GM08714 (cell line): ENCODE data around the gene SLIT1.

ENCODE experiments used
- H3K4me3 ChIP-seq: fragments of 200-500 bp; sonication (Bioruptor generic); 2 replicates; pipeline ENCODE4 v1.5.1; 2014; ENCODE audit warnings: mild to moderate bottlenecking, low read length, inconsistent platforms
- ZNF274 ChIP-seq: IDR thresholded peaks from 2 replicates; pipeline ENCODE4 v1.6.1; 2012; ENCODE audit warnings: mild to moderate bottlenecking, low read depth, low read length

SLIT1 gene

GRCh38 chr10:97072851-97073665, 112.7 kb downstream of the SLIT1 start:
- no peak for TF ChIP-seq ZNF274
- H3K4me3 ChIP-seq: no peak overlapping the region

- no peak for TF ChIP-seq ZNF274
- no peak overlapping the region for H3K4me3 ChIP-seq
These were observed 114.3 kb downstream of the SLIT1 start for GRCh38 chr10:97071496-97071895.

GRCh38 chr10:97069576-97070362, 116.0 kb downstream of the SLIT1 start:
- TF ChIP-seq ZNF274: no peak
- no peak overlapping the region for H3K4me3 ChIP-seq

GRCh38 chr10:97069026-97069425, 116.7 kb downstream of the SLIT1 start:
- H3K4me3 ChIP-seq: no peak overlapping the region
- no peak for TF ChIP-seq ZNF274

- no peak overlapping the region for H3K4me3 ChIP-seq
- TF ChIP-seq ZNF274: no peak
These were observed 117.9 kb downstream of the SLIT1 start for GRCh38 chr10:97067716-97068391.

- H3K4me3 ChIP-seq: no peak overlapping the region
- no peak for TF ChIP-seq ZNF274
These were observed 118.7 kb downstream of the SLIT1 start for GRCh38 chr10:97066877-97067555.

- H3K4me3 ChIP-seq: no peak overlapping the region
- TF ChIP-seq ZNF274: no peak
These were observed 119.8 kb downstream of the SLIT1 start for GRCh38 chr10:97065686-97066660.

- no peak overlapping the region for H3K4me3 ChIP-seq
- no peak for TF ChIP-seq ZNF274
These were observed 120.6 kb downstream of the SLIT1 start for GRCh38 chr10:97065128-97065527.

- H3K4me3 ChIP-seq: no peak overlapping the region
- no peak for TF ChIP-seq ZNF274
These were observed 121.5 kb downstream of the SLIT1 start for GRCh38 chr10:97063983-97064837.

GRCh38 chr10:97063271-97063982, 122.3 kb downstream of the SLIT1 start:
- no peak overlapping the region for H3K4me3 ChIP-seq
- no peak for TF ChIP-seq ZNF274

- no peak overlapping the region for H3K4me3 ChIP-seq
- no peak for TF ChIP-seq ZNF274
These were observed 123.3 kb downstream of the SLIT1 start for GRCh38 chr10:97062456-97062855.
